Mesothelial cell of epicardium (in vitro differentiated cells): ENCODE measurements around the gene NMT2. TPM values are rescaled to one million over a fixed set of nuclear protein-coding genes. Genes with fewer than 3 reads are reported as not detected.

ENCODE experiments used
- DNase-seq, 2 experiments: peaks; one replicate each; pipeline ENCODE4 v3.0.0; 2021; ENCODE audit warnings: low spot score in 2 of 2; ENCODE audit not compliant: unreplicated experiment in 2 of 2
- H3K27ac Mint-ChIP-seq: 2 replicates; pipeline ENCODE4 v1.8.0; 2021; ENCODE audit warnings: mixed read lengths
- H3K27me3 Mint-ChIP-seq: 2 replicates; pipeline ENCODE4 v1.8.0; 2021; ENCODE audit warnings: low read depth, mixed read lengths
- H3K36me3 Mint-ChIP-seq: 2 replicates; pipeline ENCODE4 v1.8.0; 2021; ENCODE audit warnings: mixed read lengths
- H3K4me1 Mint-ChIP-seq: 2 replicates; pipeline ENCODE4 v1.8.0; 2021; ENCODE audit warnings: mixed read lengths
- H3K4me3 Mint-ChIP-seq: 2 replicates; pipeline ENCODE4 v1.8.0; 2021; ENCODE audit warnings: mild to moderate bottlenecking, moderate library complexity, mixed read lengths
- H3K9me3 Mint-ChIP-seq: 2 replicates; pipeline ENCODE4 v1.8.0; 2021; ENCODE audit warnings: mixed read lengths
- CTCF ChIP-seq: fragments of 200-600 bp; sonication (generic); IDR thresholded peaks from one replicate; pipeline ENCODE4 v1.5.0; 2021; ENCODE audit warnings: antibody characterized with exemption; ENCODE audit not compliant: unreplicated experiment
- total RNA-seq: library from RNA; stranded (reverse); gene quantifications from 3 replicates; pipeline ENCODE4 v1.2.1, GENCODE V29; 2021

Gene NMT2
- total RNA-seq, 1 donor from 2014 or later, result 21.9 TPM

GRCh38 chr10:15155978-15156656 lies 12.4 kb downstream of the NMT2 start:
- Mint-ChIP-seq H3K27me3 (no peaks in the 10 kb centered on the region), H3K27ac (no peak overlapping the region), H3K4me1 (peaks cover 8% of the 10 kb centered on the region), H3K9me3 (no peaks in the 10 kb centered on the region), H3K4me3 (no peak overlapping the region), H3K36me3 (peaks cover 3% of the 10 kb centered on the region)
- no peak for DNase-seq
- TF ChIP-seq CTCF, result no peak

GRCh38 chr10:15152556-15152955 lies 15.9 kb downstream of the NMT2 start:
- no peaks in the 10 kb centered on the region for H3K9me3 Mint-ChIP-seq
- H3K27ac Mint-ChIP-seq, result no peak overlapping the region
- H3K4me1 Mint-ChIP-seq, result peaks cover 6% of the 10 kb centered on the region
- no peak overlapping the region for H3K4me3 Mint-ChIP-seq
- no peaks in the 10 kb centered on the region for H3K27me3 Mint-ChIP-seq
- no peak for DNase-seq
- H3K36me3 Mint-ChIP-seq, result peaks cover 6% of the 10 kb centered on the region
- TF ChIP-seq CTCF, result no peak

GRCh38 chr10:15150563-15150962 lies 17.9 kb downstream of the NMT2 start:
- H3K9me3 Mint-ChIP-seq, result no peaks in the 10 kb centered on the region
- no peak for DNase-seq
- no peak overlapping the region for H3K4me3 Mint-ChIP-seq
- TF ChIP-seq CTCF, result no peak
- peaks cover 6% of the 10 kb centered on the region for H3K36me3 Mint-ChIP-seq
- H3K4me1 Mint-ChIP-seq, result no peaks in the 10 kb centered on the region
- H3K27ac Mint-ChIP-seq, result no peak overlapping the region
- H3K27me3 Mint-ChIP-seq, result no peaks in the 10 kb centered on the region

GRCh38 chr10:15149042-15149771 lies 19.3 kb downstream of the NMT2 start:
- Mint-ChIP-seq H3K36me3 (peaks cover 6% of the 10 kb centered on the region), H3K27ac (no peak overlapping the region), H3K4me3 (no peak overlapping the region), H3K27me3 (no peaks in the 10 kb centered on the region), H3K9me3 (no peaks in the 10 kb centered on the region), H3K4me1 (no peaks in the 10 kb centered on the region)
- TF ChIP-seq CTCF, result no peak
- no peak for DNase-seq

- H3K27ac Mint-ChIP-seq, result no peak overlapping the region
- no peak for TF ChIP-seq CTCF
- no peaks in the 10 kb centered on the region for H3K9me3 Mint-ChIP-seq
- H3K4me3 Mint-ChIP-seq, result no peak overlapping the region
- peaks cover 3% of the 10 kb centered on the region for H3K36me3 Mint-ChIP-seq
- no peak for DNase-seq
- no peaks in the 10 kb centered on the region for H3K27me3 Mint-ChIP-seq
- no peaks in the 10 kb centered on the region for H3K4me1 Mint-ChIP-seq
Measured at GRCh38 chr10:15147594-15148392, 20.7 kb downstream of the NMT2 start.
